ENCODE data around the gene DNAJB7.

- TF ChIP-seq, protein P1, sequence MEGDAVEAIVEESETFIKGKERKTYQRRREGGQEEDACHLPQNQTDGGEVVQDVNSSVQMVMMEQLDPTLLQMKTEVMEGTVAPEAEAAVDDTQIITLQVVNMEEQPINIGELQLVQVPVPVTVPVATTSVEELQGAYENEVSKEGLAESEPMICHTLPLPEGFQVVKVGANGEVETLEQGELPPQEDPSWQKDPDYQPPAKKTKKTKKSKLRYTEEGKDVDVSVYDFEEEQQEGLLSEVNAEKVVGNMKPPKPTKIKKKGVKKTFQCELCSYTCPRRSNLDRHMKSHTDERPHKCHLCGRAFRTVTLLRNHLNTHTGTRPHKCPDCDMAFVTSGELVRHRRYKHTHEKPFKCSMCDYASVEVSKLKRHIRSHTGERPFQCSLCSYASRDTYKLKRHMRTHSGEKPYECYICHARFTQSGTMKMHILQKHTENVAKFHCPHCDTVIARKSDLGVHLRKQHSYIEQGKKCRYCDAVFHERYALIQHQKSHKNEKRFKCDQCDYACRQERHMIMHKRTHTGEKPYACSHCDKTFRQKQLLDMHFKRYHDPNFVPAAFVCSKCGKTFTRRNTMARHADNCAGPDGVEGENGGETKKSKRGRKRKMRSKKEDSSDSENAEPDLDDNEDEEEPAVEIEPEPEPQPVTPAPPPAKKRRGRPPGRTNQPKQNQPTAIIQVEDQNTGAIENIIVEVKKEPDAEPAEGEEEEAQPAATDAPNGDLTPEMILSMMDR (IDR thresholded peaks at IDR 0.05; ENCODE audit: low read depth, low read length) = no peak
- TF ChIP-seq EZH2phosphoT487 (IDR thresholded peaks at IDR 0.05; ENCODE audit: low read depth) = no peak
Measured at GRCh38 chr22:40857309-40857855, 4.5 kb downstream of the DNAJB7 start.

Data from OCI-LY3 (cell line).